Astrocyte (in vitro differentiated cells and primary cell): ENCODE data around the gene NEU1.
"Not testable (repeated sequence)": the region's sequence is repeated elsewhere in the genome, so short reads cannot be mapped to it uniquely, and the experiment has no call there.

ENCODE experiments used
- EZH2 ChIP-seq: IDR thresholded peaks from 2 replicates; pipeline ENCODE4 v1.6.1; 2012; ENCODE audit warnings: mild to moderate bottlenecking, low read length, inconsistent platforms; ENCODE audit not compliant: insufficient read depth
- TF ChIP-seq, protein P1 (sequence below): IDR thresholded peaks from 2 replicates; pipeline ENCODE4 v1.5.1; 2011; ENCODE audit warnings: low read depth, mild to moderate bottlenecking, inconsistent platforms, low read length, moderate library complexity; ENCODE audit not compliant: insufficient read depth

DNA sequence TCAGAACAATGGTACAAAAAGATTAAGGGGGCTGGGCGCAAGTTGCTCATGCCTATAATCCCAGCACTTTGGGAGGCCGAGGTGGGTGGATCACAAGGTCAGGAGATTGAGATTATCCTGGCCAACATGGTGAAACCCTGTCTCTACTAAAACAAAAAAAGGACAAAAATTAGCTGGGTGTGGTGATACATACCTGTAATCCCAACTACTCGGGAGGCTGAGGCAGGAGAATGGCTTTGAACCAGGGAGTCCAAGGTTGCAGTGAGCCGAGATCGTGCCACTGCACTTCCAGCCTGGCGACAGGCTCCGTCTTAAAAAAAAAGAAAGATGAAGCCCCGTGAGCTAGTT is 22.9 kb downstream of the NEU1 start:
- TF ChIP-seq EZH2, result not testable (repeated sequence)
- TF ChIP-seq, protein P1, sequence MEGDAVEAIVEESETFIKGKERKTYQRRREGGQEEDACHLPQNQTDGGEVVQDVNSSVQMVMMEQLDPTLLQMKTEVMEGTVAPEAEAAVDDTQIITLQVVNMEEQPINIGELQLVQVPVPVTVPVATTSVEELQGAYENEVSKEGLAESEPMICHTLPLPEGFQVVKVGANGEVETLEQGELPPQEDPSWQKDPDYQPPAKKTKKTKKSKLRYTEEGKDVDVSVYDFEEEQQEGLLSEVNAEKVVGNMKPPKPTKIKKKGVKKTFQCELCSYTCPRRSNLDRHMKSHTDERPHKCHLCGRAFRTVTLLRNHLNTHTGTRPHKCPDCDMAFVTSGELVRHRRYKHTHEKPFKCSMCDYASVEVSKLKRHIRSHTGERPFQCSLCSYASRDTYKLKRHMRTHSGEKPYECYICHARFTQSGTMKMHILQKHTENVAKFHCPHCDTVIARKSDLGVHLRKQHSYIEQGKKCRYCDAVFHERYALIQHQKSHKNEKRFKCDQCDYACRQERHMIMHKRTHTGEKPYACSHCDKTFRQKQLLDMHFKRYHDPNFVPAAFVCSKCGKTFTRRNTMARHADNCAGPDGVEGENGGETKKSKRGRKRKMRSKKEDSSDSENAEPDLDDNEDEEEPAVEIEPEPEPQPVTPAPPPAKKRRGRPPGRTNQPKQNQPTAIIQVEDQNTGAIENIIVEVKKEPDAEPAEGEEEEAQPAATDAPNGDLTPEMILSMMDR, result not testable (repeated sequence)
